Esophagus squamous epithelium (tissue), 5 donors: ENCODE results near the gene RIMS4. TPM values are rescaled to one million over a fixed set of nuclear protein-coding genes. Genes with fewer than 3 reads are reported as not detected.

Source experiments
- DNase-seq: peaks from one replicate; lab custom pipeline; 2025; lab: John Stamatoyannopoulos, UW
- H3K27ac ChIP-seq, 4 donors: fragments of 200-600 bp; sonication (generic); one replicate each; pipeline ENCODE4 v1.5.1; 2016 to 2019; ENCODE audit warnings: mild to moderate bottlenecking in 1 of 4
- H3K27me3 ChIP-seq, 4 donors: fragments of 200-600 bp; sonication (generic); 1 replicate in 3 of 4; 2 replicates in 1 of 4; pipeline versions ENCODE4 v1.5.1 to v1.6.0; 2017 to 2021; ENCODE audit warnings: antibody characterized with exemption in 1 of 4
- H3K36me3 ChIP-seq, 3 donors: fragments of 200-600 bp; sonication (generic); one replicate each; pipeline ENCODE4 v1.5.1; 2016 to 2019
- H3K4me1 ChIP-seq, 3 donors: fragments of 200-600 bp; sonication (generic); one replicate each; pipeline ENCODE4 v1.5.1; 2017 to 2019
- H3K4me3 ChIP-seq, 4 donors: fragments of 200-600 bp; sonication (generic); 1 replicate in 3 of 4; 2 replicates in 1 of 4; pipeline ENCODE4 v1.5.1; 2016 to 2019; ENCODE audit warnings: mild to moderate bottlenecking in 2 of 4, moderate library complexity in 1 of 4
- H3K9me3 ChIP-seq, 3 donors: fragments of 200-600 bp; sonication (generic); one replicate each; pipeline ENCODE4 v1.5.1; 2016 to 2019
- POLR2A ChIP-seq, 4 donors: fragments of 450-650 bp; IDR thresholded peaks; one replicate each; pipeline ENCODE4 v1.6.1; 2017; ENCODE audit warnings: antibody characterized with exemption in 4 of 4, mild to moderate bottlenecking in 4 of 4, moderate library complexity in 3 of 4
- WGBS, 2 donors: methylation state at CpG; one replicate each; pipeline ENCODE4 v1.1.5; 2018; 5-methylcytosine and 5-hydroxymethylcytosine counted together
- intact Hi-C: fragments of 100-400 bp; cut with DNase I; formaldehyde crosslinking; loops from one replicate; pipeline ENCODE4 v1.15.0; 2022
- total RNA-seq, 4 donors: library from RNA; depleted of rRNA; stranded (reverse); fragments of >200 nt; gene quantifications; one replicate each; pipeline ENCODE4 v1.1.0, GENCODE V29; 2016
- TF ChIP-seq, protein P1 (sequence below), 6 experiments: fragments of 450-650 bp in 4 of 6; fragments of 200-600 bp in 2 of 6; sonication (generic) in 2 of 6; IDR thresholded peaks; one replicate each; pipeline ENCODE4 v1.5.1; 2016 to 2019; ENCODE audit warnings: antibody characterized with exemption in 6 of 6, mild to moderate bottlenecking in 4 of 6, moderate library complexity in 4 of 6
- donor health status: DM: yes; HTN: yes; CAD: no.

RIMS4 gene
- total RNA-seq, 4 donors from 2014 or later, result 0.32 to 1.7 TPM; not detected in 2

DNA sequence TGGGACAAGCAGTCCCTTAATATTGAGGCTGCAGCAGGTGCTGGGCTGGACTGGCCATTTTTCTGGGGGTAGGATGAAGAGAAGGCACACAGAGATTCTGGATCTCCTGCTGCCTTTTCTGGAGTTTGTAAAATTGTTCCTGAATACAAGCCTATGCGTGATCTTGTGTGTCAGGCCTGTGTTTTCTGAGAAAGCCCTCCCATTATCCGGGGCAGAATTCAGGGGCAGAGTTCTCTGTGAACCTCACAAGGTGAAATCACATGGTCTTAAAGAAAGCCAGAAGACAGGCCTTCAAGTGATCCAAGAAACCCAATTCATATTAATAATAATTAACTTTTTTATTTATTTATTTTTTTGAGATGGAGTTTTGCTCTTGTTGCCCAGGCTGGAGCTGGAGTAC is 82.7 kb downstream of the RIMS4 start:
- Histone ChIP-seq H3K4me3 (no peak overlapping the region), H3K27me3 (no peaks in the 10 kb centered on the region), H3K27ac (no peak overlapping the region), H3K4me1 (peaks cover 5 to 21% (median 11%) of the 10 kb centered on the region in 3 donors), H3K9me3 (no peaks in the 10 kb centered on the region), H3K36me3 (no peaks in the 10 kb centered on the region)
- TF ChIP-seq, protein P1, sequence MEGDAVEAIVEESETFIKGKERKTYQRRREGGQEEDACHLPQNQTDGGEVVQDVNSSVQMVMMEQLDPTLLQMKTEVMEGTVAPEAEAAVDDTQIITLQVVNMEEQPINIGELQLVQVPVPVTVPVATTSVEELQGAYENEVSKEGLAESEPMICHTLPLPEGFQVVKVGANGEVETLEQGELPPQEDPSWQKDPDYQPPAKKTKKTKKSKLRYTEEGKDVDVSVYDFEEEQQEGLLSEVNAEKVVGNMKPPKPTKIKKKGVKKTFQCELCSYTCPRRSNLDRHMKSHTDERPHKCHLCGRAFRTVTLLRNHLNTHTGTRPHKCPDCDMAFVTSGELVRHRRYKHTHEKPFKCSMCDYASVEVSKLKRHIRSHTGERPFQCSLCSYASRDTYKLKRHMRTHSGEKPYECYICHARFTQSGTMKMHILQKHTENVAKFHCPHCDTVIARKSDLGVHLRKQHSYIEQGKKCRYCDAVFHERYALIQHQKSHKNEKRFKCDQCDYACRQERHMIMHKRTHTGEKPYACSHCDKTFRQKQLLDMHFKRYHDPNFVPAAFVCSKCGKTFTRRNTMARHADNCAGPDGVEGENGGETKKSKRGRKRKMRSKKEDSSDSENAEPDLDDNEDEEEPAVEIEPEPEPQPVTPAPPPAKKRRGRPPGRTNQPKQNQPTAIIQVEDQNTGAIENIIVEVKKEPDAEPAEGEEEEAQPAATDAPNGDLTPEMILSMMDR (IDR thresholded peaks at IDR 0.05), result no peak
- TF ChIP-seq POLR2A (IDR thresholded peaks at IDR 0.05), result no peak
- 30 to 67% methylated on average over 2 of the region's 2 CpGs for WGBS, 2 donors
- DNase-seq, result no peak
- intact Hi-C loops, result no loop called here

DNA sequence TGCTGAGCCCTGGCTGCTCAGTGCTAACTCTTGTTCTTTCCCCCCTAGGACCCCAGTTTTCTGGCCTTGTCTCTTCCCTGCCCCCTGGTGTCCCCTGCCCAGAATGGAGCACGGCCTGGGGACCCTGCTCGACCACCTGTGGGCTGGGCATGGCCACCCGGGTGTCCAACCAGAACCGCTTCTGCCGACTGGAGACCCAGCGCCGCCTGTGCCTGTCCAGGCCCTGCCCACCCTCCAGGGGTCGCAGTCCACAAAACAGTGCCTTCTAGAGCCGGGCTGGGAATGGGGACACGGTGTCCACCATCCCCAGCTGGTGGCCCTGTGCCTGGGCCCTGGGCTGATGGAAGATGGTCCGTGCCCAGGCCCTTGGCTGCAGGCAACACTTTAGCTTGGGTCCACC is 83.3 kb downstream of the RIMS4 start:
- Histone ChIP-seq H3K4me1 (peaks cover 5 to 22% (median 11%) of the 10 kb centered on the region in 3 donors), H3K36me3 (no peaks in the 10 kb centered on the region), H3K27me3 (no peaks in the 10 kb centered on the region), H3K9me3 (no peaks in the 10 kb centered on the region), H3K27ac (no peak overlapping the region), H3K4me3 (no peak overlapping the region)
- WGBS, 2 donors, result 71 to 85% methylated on average over 5 to 7 of the region's 11 CpGs
- TF ChIP-seq, protein P1 (IDR thresholded peaks at IDR 0.05), result no peak
- no peak for TF ChIP-seq POLR2A (IDR thresholded peaks at IDR 0.05)
- intact Hi-C loops, result no loop called here
- no peak for DNase-seq

DNA sequence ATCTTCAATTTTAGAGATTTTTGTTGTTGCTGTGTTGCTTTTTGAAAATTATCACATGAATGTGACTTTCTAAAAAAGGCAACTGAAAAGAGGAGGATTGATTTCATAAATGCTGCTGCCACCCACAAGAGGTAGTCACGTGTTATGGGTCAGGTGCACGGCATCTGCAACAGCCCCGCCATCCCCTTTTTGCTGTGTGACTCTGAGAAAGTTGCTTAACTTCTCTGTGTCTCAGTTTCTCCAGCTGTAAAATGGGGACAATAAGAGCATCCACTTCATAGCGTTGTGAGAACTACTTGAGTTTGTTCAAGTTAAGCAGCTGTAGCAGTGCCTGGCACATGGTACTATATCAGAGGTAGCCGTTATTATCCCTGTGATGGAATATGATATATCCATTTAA is 84.5 kb downstream of the RIMS4 start:
- H3K4me1 ChIP-seq, result peaks cover 6 to 34% (median 12%) of the 10 kb centered on the region in 3 donors
- H3K4me3 ChIP-seq, result no peak overlapping the region
- H3K36me3 ChIP-seq, result no peaks in the 10 kb centered on the region
- no peak for DNase-seq
- no peak for TF ChIP-seq POLR2A (IDR thresholded peaks at IDR 0.05)
- WGBS, 2 donors, result 66 to 68% methylated on average over 5 of the region's 5 CpGs
- intact Hi-C loops, result no loop called here
- H3K9me3 ChIP-seq, result no peaks in the 10 kb centered on the region
- no peaks in the 10 kb centered on the region for H3K27me3 ChIP-seq
- H3K27ac ChIP-seq, result no peak overlapping the region

DNA sequence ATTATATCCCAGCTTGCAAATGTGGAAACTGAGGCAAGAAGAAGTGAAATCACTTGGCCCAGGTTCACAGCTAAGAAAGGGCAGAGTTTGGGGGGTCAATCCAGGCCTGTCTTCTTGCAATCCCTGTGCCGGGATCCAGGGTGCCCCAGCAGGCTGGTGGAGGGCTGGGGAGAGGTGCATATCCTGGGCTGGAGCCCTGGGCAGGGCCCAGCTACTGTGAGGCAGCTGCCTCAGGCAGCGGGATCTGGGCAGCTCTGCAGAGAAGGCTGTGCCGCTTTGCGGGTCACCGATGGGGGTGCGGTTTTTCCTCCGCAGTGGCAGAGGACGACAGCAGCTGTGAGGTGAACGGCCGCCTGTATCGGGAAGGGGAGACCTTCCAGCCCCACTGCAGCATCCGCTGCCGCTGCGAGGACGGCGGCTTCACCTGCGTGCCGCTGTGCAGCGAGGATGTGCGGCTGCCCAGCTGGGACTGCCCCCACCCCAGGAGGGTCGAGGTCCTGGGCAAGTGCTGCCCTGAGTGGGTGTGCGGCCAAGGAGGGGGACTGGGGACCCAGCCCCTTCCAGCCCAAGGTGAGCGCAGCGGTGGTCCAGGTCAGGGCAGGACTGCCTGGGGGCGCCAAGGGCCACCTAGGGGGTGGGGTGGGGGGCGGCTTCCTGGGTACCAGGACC is 85.8 kb downstream of the RIMS4 start:
- H3K27me3 ChIP-seq, result no peaks in the 10 kb centered on the region
- H3K9me3 ChIP-seq, result no peaks in the 10 kb centered on the region
- no peak for DNase-seq
- intact Hi-C loops, result no loop called here
- H3K4me1 ChIP-seq, result peaks cover 11 to 42% (median 23%) of the 10 kb centered on the region in 3 donors
- no peaks in the 10 kb centered on the region for H3K36me3 ChIP-seq
- no peak for TF ChIP-seq POLR2A (IDR thresholded peaks at IDR 0.05)
- 60% methylated on average over 1 of the region's 26 CpGs; no CpG with 5 or more reads in 1 of the 2 donors for WGBS, 2 donors
- H3K27ac ChIP-seq, result peak overlapping the region in 1 of 4 donors; percentile 18
- H3K4me3 ChIP-seq, result no peak overlapping the region

DNA sequence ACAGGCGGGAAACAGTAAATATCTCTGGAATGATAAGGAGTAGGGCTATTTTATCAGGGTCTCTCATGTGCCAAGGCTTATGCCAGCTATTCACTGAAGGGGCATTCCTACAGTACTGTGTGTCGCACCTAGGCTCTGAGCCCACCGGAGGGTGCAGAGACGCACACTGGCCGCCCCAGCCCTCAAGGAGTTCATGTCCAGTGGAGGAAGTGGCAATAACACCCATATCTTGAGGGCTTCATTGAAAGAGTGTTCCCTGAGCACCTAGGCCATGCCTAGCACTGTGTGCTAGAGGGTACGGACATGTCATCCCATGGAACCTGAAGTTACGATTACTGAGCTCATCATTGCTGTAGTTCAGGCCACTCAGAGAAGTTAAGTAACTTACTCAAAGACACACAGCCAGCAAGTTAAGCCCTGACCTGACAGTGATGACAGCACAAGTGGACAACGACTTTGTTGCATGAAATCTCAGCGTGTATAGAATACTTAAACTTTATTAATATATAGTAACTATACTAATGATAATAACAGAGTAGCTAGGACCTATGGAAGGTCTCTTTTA is 86.5 kb downstream of the RIMS4 start:
- DNase-seq, result no peak
- 86 to 95% methylated on average over 6 to 9 of the region's 9 CpGs for WGBS, 2 donors
- H3K9me3 ChIP-seq, result no peaks in the 10 kb centered on the region
- peaks cover 14 to 42% (median 21%) of the 10 kb centered on the region in 3 donors for H3K4me1 ChIP-seq
- TF ChIP-seq, protein P1 (IDR thresholded peaks at IDR 0.05), result no peak
- no peak for TF ChIP-seq POLR2A (IDR thresholded peaks at IDR 0.05)
- no peak overlapping the region for H3K4me3 ChIP-seq
- no peaks in the 10 kb centered on the region for H3K27me3 ChIP-seq
- intact Hi-C loops, result no loop called here
- no peaks in the 10 kb centered on the region for H3K36me3 ChIP-seq
- peak overlapping the region in 1 of 4 donors; percentile 14 for H3K27ac ChIP-seq

DNA sequence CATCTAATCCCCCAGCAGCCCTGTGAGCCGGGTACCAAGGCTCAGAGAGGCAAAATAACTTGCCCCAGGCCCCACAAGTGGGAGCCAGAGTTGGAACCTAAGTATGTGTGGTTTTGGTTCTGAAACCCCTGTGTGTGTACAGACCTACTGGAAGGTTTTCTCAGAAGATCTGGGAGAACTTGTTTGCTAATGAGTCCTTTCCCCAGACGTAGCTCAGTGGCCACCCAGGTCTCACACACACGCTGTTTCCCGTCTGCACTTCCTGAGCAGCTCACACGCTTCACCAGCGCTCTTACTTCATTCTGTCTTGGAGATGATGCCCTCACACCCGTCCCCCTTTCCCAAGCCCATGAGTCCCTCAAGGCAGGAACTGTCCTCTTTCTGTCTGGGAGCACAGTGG is 87.0 kb downstream of the RIMS4 start:
- no peak for DNase-seq
- Histone ChIP-seq H3K27me3 (no peaks in the 10 kb centered on the region), H3K4me3 (no peak overlapping the region), H3K36me3 (no peaks in the 10 kb centered on the region), H3K9me3 (no peaks in the 10 kb centered on the region), H3K27ac (peak overlapping the region in 2 of 4 donors; percentile 14 to 39), H3K4me1 (peaks cover 12 to 42% (median 18%) of the 10 kb centered on the region in 3 donors)
- intact Hi-C loops, result no loop called here
- 64 to 68% methylated on average over 6 of the region's 7 CpGs for WGBS, 2 donors
- TF ChIP-seq, protein P1 (IDR thresholded peaks at IDR 0.05), result no peak
- TF ChIP-seq POLR2A (IDR thresholded peaks at IDR 0.05), result no peak
